GM21825 (cell line): Measurements from ENCODE around the gene BTN2A1.
A peak's percentile ranks its signal among the peaks of the same experiment; 100 is the strongest.
"Not testable (repeated sequence)": the region's sequence is repeated elsewhere in the genome, so short reads cannot be mapped to it uniquely, and the experiment has no call there.

ENCODE experiments used
- ATAC-seq: cut with Tn5 transposase; IDR thresholded peaks from one replicate; pipeline ENCODE4 v1.9.1; 2021; ENCODE audit warnings: mild to moderate bottlenecking, moderate library complexity; ENCODE audit not compliant: unreplicated experiment

BTN2A1 gene

GRCh38 chr6:26432627-26433201 lies 25.0 kb upstream of the BTN2A1 start:
- no peak for ATAC-seq

GRCh38 chr6:26433680-26434079 lies 24.1 kb upstream of the BTN2A1 start:
- not testable (repeated sequence) for ATAC-seq

GRCh38 chr6:26436018-26436417 lies 21.7 kb upstream of the BTN2A1 start:
- ATAC-seq: no peak

- no peak for ATAC-seq
Observed at GRCh38 chr6:26437550-26437949, 20.2 kb upstream of the BTN2A1 start.

GRCh38 chr6:26438000-26438399 lies 19.8 kb upstream of the BTN2A1 start:
- no peak for ATAC-seq

- no peak for ATAC-seq
Observed at GRCh38 chr6:26439151-26440125, 18.3 kb upstream of the BTN2A1 start.

- no peak for ATAC-seq
Observed at GRCh38 chr6:26440977-26441358, 16.8 kb upstream of the BTN2A1 start.

GRCh38 chr6:26441977-26442376 lies 15.8 kb upstream of the BTN2A1 start:
- ATAC-seq: no peak

- ATAC-seq: peak; percentile 67
Observed at GRCh38 chr6:26445934-26446667, 11.7 kb upstream of the BTN2A1 start.

- no peak for ATAC-seq
Observed at GRCh38 chr6:26447257-26447656, 10.5 kb upstream of the BTN2A1 start.

GRCh38 chr6:26450240-26450639 lies 7.5 kb upstream of the BTN2A1 start:
- ATAC-seq: no peak

GRCh38 chr6:26452631-26453235 lies 5.0 kb upstream of the BTN2A1 start:
- ATAC-seq: no peak

GRCh38 chr6:26454631-26455030 lies 3.1 kb upstream of the BTN2A1 start:
- no peak for ATAC-seq

GRCh38 chr6:26455357-26455970 lies 2.3 kb upstream of the BTN2A1 start:
- no peak for ATAC-seq

GRCh38 chr6:26457264-26457805 lies 420 bp upstream of the BTN2A1 start:
- ATAC-seq: peak; percentile 24

GRCh38 chr6:26459023-26459810 lies 1.5 kb downstream of the BTN2A1 start:
- no peak for ATAC-seq

- not testable (repeated sequence) for ATAC-seq
Observed at GRCh38 chr6:26461353-26461752, 3.6 kb downstream of the BTN2A1 start.

GRCh38 chr6:26464014-26464413 lies 6.3 kb downstream of the BTN2A1 start:
- ATAC-seq: no peak

- no peak for ATAC-seq
Observed at GRCh38 chr6:26464416-26465131, 6.8 kb downstream of the BTN2A1 start.
